Measurements from ENCODE around the gene BRINP3.

The BRINP3 gene

DNA sequence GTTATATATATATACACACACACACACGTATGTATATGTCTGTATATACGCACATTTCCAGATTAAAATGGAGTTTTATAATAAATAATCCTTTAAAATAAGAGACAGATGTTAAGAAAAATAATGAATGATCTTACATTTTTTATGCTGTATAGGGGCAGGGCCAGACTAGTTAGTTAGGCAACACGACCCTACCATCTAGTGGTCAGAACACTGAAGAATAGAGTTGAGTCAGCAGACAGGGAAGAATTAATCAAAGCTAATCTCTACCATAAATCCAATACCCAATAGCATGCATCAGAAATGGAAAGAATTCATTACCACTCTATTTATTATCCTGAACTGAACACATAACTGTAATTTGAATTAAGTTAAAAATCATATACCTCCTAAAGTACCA, 156.7 kb downstream of the BRINP3 start:
- peaks cover 6% of the 10 kb centered on the region for H3K4me1 ChIP-seq
- peak; percentile 42 for DNase-seq
- TF ChIP-seq, protein P1, sequence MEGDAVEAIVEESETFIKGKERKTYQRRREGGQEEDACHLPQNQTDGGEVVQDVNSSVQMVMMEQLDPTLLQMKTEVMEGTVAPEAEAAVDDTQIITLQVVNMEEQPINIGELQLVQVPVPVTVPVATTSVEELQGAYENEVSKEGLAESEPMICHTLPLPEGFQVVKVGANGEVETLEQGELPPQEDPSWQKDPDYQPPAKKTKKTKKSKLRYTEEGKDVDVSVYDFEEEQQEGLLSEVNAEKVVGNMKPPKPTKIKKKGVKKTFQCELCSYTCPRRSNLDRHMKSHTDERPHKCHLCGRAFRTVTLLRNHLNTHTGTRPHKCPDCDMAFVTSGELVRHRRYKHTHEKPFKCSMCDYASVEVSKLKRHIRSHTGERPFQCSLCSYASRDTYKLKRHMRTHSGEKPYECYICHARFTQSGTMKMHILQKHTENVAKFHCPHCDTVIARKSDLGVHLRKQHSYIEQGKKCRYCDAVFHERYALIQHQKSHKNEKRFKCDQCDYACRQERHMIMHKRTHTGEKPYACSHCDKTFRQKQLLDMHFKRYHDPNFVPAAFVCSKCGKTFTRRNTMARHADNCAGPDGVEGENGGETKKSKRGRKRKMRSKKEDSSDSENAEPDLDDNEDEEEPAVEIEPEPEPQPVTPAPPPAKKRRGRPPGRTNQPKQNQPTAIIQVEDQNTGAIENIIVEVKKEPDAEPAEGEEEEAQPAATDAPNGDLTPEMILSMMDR (IDR thresholded peaks at IDR 0.05; ENCODE audit: low read depth, low read length), result peak; percentile 74
- H3K36me3 ChIP-seq, result no peaks in the 10 kb centered on the region
- no peaks in the 10 kb centered on the region for H3K27me3 ChIP-seq
- H3K9me3 ChIP-seq, result no peaks in the 10 kb centered on the region
- H3K4me3 ChIP-seq (ENCODE audit: low read depth, low read length), result no peak overlapping the region

DNA sequence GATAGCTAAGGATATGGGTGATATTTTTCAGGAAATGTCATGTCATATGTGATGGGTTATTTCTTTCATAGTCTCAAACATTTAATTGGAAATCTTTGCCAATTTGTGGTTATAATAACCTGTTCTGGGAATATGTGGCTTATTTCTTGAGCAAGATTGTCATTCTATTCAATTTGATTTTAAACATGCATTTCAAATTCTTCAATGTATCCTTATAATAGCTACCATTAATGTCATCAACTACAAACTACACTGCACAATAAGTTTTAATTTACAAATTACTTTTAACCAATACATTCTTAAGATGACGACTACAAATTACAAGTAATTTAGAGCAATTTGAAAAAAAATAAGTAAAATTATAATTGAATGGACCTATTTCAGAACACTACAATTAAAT, 164.9 kb downstream of the BRINP3 start:
- Histone ChIP-seq H3K4me1 (peaks cover 9% of the 10 kb centered on the region), H3K36me3 (no peaks in the 10 kb centered on the region), H3K4me3 (ENCODE audit: low read depth, low read length) (no peak overlapping the region), H3K9me3 (no peaks in the 10 kb centered on the region), H3K27me3 (no peaks in the 10 kb centered on the region)
- TF ChIP-seq, protein P1 (IDR thresholded peaks at IDR 0.05; ENCODE audit: low read depth, low read length), result no peak
- DNase-seq, result no peak

DNA sequence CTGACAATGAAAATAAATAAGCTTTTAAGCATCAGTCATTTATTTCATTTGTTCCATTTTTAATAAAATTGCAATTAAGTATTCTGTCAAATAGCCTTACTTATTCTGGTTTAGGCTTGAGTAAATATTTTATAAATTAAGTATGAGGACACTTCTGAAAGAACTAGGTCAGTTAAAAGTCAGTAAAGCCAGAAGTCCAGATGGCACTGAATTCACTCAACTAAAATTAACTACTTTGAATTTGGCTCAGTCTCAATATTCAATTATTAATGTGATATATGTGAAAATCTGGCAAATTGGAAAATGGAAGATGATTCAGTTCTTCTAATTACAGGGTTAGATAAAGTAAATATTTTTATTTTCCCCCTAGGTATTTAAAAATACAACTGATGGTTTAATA, 174.2 kb downstream of the BRINP3 start:
- no peak for DNase-seq
- Histone ChIP-seq H3K27me3 (no peaks in the 10 kb centered on the region), H3K4me1 (peaks cover 4% of the 10 kb centered on the region), H3K36me3 (no peaks in the 10 kb centered on the region), H3K4me3 (ENCODE audit: low read depth, low read length) (no peak overlapping the region), H3K9me3 (no peaks in the 10 kb centered on the region)
- TF ChIP-seq, protein P1 (IDR thresholded peaks at IDR 0.05; ENCODE audit: low read depth, low read length), result no peak

DNA sequence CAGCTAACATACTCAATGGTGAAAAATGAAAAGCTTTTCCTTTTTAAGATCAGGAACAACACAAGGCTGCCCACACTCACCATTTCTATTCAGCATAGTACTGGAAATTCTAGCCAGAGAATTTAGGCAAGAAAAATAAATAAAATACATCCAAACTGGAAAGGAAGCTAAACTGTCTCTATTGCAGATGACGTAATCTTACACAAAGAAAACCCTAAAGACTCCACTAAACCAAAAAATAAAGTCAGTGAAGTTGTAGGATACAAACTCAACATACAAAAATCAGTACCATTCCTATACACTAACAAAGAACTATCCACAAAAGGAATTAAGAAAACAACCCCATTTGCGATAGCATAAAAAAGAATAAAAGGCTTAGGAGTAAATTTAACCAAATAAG, 181.2 kb downstream of the BRINP3 start:
- H3K27me3 ChIP-seq, result no peaks in the 10 kb centered on the region
- no peak overlapping the region for H3K4me3 ChIP-seq (ENCODE audit: low read depth, low read length)
- no peaks in the 10 kb centered on the region for H3K36me3 ChIP-seq
- DNase-seq, result no peak
- no peaks in the 10 kb centered on the region for H3K4me1 ChIP-seq
- H3K9me3 ChIP-seq, result no peaks in the 10 kb centered on the region
- TF ChIP-seq, protein P1 (IDR thresholded peaks at IDR 0.05; ENCODE audit: low read depth, low read length), result no peak

DNA sequence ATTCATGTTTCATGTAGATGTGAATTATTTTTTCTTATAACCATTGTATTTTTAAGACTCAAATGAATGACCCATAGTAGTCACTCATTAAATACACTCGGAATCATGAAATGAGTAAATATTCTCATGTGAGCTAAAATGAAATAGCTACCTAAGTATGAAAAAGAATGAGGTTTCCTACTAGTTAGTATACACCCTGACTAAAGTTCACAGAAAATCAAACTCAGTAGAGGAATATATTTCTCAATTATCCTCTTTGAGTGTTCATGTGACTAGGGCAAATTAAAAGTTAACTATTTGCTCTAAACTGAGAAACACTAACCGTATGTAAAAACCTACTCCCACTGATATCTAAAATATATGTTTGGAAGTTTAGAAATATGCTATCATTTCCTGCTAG, 187.8 kb downstream of the BRINP3 start:
- TF ChIP-seq, protein P1 (IDR thresholded peaks at IDR 0.05; ENCODE audit: low read depth, low read length), result no peak
- Histone ChIP-seq H3K27me3 (no peaks in the 10 kb centered on the region), H3K9me3 (no peaks in the 10 kb centered on the region), H3K4me1 (peaks cover 4% of the 10 kb centered on the region), H3K36me3 (no peaks in the 10 kb centered on the region), H3K4me3 (ENCODE audit: low read depth, low read length) (no peak overlapping the region)
- DNase-seq, result no peak

DNA sequence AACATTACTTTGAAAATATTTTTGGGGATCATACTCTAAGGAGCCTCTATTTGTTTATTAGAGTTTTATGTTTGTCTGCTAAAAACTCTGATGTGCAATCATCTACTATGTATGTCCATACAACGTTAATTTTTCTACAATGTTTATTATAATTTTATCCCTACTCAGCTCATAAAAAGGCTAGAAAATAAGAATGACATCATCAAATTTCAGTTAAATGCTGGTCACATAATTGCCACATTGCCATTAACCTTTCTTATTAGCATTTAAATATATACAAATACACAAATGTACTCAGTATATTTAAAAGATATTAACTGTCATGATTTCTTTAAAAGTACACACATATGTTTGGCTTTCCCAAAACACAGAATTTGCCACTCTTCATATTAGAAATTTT, 191.6 kb downstream of the BRINP3 start:
- no peak for DNase-seq
- Histone ChIP-seq H3K4me1 (peaks cover 5% of the 10 kb centered on the region), H3K36me3 (no peaks in the 10 kb centered on the region), H3K27me3 (no peaks in the 10 kb centered on the region), H3K4me3 (ENCODE audit: low read depth, low read length) (no peak overlapping the region), H3K9me3 (no peaks in the 10 kb centered on the region)
- TF ChIP-seq, protein P1 (IDR thresholded peaks at IDR 0.05; ENCODE audit: low read depth, low read length), result no peak
